GM23338 (cell line): ENCODE measurements around the gene STARD13. TPM values are rescaled to one million over a fixed set of nuclear protein-coding genes. Genes with fewer than 3 reads are reported as not detected.

Source experiments
- ATAC-seq: fragments of 200-7000 bp; cut with Tn5 transposase; 3 replicates; pipeline ENCODE4 v1.9.1; 2020
- DNase-seq: peaks from one replicate; pipeline ENCODE4 v3.0.0-alpha.2; 2015; ENCODE audit warnings: low spot score
- H2AFZ ChIP-seq: fragments of 200-600 bp; sonication (generic); 2 replicates; pipeline ENCODE4 v1.8.0; 2016; ENCODE audit warnings: antibody characterized with exemption, mild to moderate bottlenecking, moderate library complexity
- H3F3A ChIP-seq: fragments of 200-600 bp; sonication (generic); replicated peaks from 2 replicates; pipeline ENCODE4 v1.8.0; 2017; ENCODE audit warnings: antibody characterized with exemption, mixed run types, low read depth
- H3K27ac ChIP-seq: fragments of 200-600 bp; sonication (generic); 2 replicates; pipeline ENCODE4 v1.6.1; 2016; ENCODE audit warnings: low read depth
- H3K27me3 ChIP-seq: fragments of 200-600 bp; sonication (generic); 2 replicates; pipeline ENCODE4 v1.8.0; 2016; ENCODE audit warnings: mild to moderate bottlenecking, mixed run types, moderate library complexity; ENCODE audit not compliant: insufficient read depth
- H3K36me3 ChIP-seq: fragments of 200-600 bp; sonication (generic); 2 replicates; pipeline ENCODE4 v1.8.0; 2016; ENCODE audit warnings: mild to moderate bottlenecking; ENCODE audit not compliant: insufficient read depth
- H3K4me1 ChIP-seq: fragments of 200-600 bp; sonication (generic); 2 replicates; pipeline ENCODE4 v1.8.0; 2016; ENCODE audit warnings: mild to moderate bottlenecking, moderate library complexity; ENCODE audit not compliant: insufficient read depth
- H3K4me2 ChIP-seq: fragments of 200-600 bp; sonication (generic); 2 replicates; pipeline ENCODE4 v1.7.1; 2017; ENCODE audit warnings: mixed run types
- H3K4me3 ChIP-seq: fragments of 200-600 bp; sonication (generic); 2 replicates; pipeline ENCODE4 v1.6.1; 2016; ENCODE audit warnings: mixed run types
- H3K79me2 ChIP-seq: fragments of 200-600 bp; sonication (generic); replicated peaks from 2 replicates; pipeline ENCODE4 v1.8.0; 2017; ENCODE audit warnings: mild to moderate bottlenecking; ENCODE audit not compliant: insufficient read depth
- H3K9me2 ChIP-seq: fragments of 200-600 bp; sonication (generic); 2 replicates; pipeline ENCODE4 v1.8.0; 2017; ENCODE audit not compliant: insufficient read depth
- H4K20me1 ChIP-seq: fragments of 200-600 bp; sonication (generic); replicated peaks from 2 replicates; pipeline ENCODE4 v1.8.0; 2017; ENCODE audit warnings: mild to moderate bottlenecking; ENCODE audit not compliant: insufficient read depth
- H3K27ac Mint-ChIP-seq: 2 replicates; pipeline ENCODE4 v1.8.0; 2020; ENCODE audit warnings: inconsistent platforms, mild to moderate bottlenecking, moderate library complexity, mixed read lengths
- H3K27me3 Mint-ChIP-seq: 3 replicates; pipeline ENCODE4 v1.8.0; 2022; ENCODE audit warnings: low read depth, mild to moderate bottlenecking, moderate library complexity, mixed read lengths, inconsistent platforms; ENCODE audit not compliant: insufficient read depth, poor library complexity
- H3K36me3 Mint-ChIP-seq: 3 replicates; pipeline ENCODE4 v1.8.0; 2021; ENCODE audit warnings: low read depth, mild to moderate bottlenecking, inconsistent platforms, moderate library complexity, mixed read lengths
- H3K4me1 Mint-ChIP-seq: 3 replicates; pipeline ENCODE4 v1.8.0; 2020; ENCODE audit warnings: mild to moderate bottlenecking, inconsistent platforms, mixed read lengths
- H3K4me3 Mint-ChIP-seq: 3 replicates; pipeline ENCODE4 v1.8.0; 2021; ENCODE audit warnings: moderate library complexity, mild to moderate bottlenecking, inconsistent platforms, mixed read lengths
- H3K9me3 Mint-ChIP-seq: 3 replicates; pipeline ENCODE4 v1.8.0; 2020; ENCODE audit warnings: moderate library complexity, mild to moderate bottlenecking, inconsistent platforms, mixed read lengths
- CREB1 ChIP-seq: fragments of 250-450 bp; sonication (Bioruptor Pico); IDR thresholded peaks from 2 replicates; pipeline ENCODE4 v1.5.0; 2020; ENCODE audit warnings: low read depth, mild to moderate bottlenecking, moderate library complexity
- CTCF ChIP-seq, 2 experiments: fragments of 200-600 bp in 1 of 2; sonication (generic) in 1 of 2; conservative IDR thresholded peaks; 2 replicates each; pipeline versions ENCODE4 v1.5.1 to v1.6.1; 2016 to 2017; ENCODE audit warnings: antibody characterized with exemption in 2 of 2, low read depth in 2 of 2, mild to moderate bottlenecking in 2 of 2, moderate library complexity in 1 of 2
- EZH2phosphoT487 ChIP-seq: fragments of 200-600 bp; sonication (generic); IDR thresholded peaks from one replicate; pipeline ENCODE4 v1.8.1; 2018; ENCODE audit warnings: antibody characterized with exemption; ENCODE audit not compliant: unreplicated experiment
- POLR2AphosphoS5 ChIP-seq: IDR thresholded peaks from 2 replicates; pipeline ENCODE4 v1.6.1; 2016; ENCODE audit warnings: antibody characterized with exemption, low read depth
- REST ChIP-seq: IDR thresholded peaks from one replicate; pipeline ENCODE4 v1.6.1; 2018; ENCODE audit warnings: antibody characterized with exemption; ENCODE audit not compliant: unreplicated experiment
- ZNF114 ChIP-seq: fragments of 250-450 bp; sonication (Bioruptor Pico); IDR thresholded peaks from 2 replicates; pipeline ENCODE4 v1.5.0; 2020; ENCODE audit warnings: mild to moderate bottlenecking, moderate library complexity
- ZNF462 ChIP-seq: fragments of 250-450 bp; sonication (Bioruptor Pico); IDR thresholded peaks from 2 replicates; pipeline ENCODE4 v1.5.0; 2020; ENCODE audit warnings: mild to moderate bottlenecking, moderate library complexity
- polyA plus RNA-seq: library from polyadenylated mRNA; unstranded; fragments of >200 nt; fragmentation: Nextera tagmentation; extraction: Ambion mirVana; gene quantifications from 2 replicates; pipeline ENCODE4 v1.2.1, GENCODE V29; 2016
- total RNA-seq: library from RNA; depleted of rRNA; stranded (reverse); fragments of >200 nt; shearing (Covaris generic); gene quantifications from 2 replicates; pipeline ENCODE4 v1.2.3, GENCODE V29; 2014

The STARD13 gene
- total and polyA plus RNA-seq, 2 experiments from 2014 or later: 3.2 to 5.2 TPM

GRCh38 chr13:33158271-33158670, 127.3 kb downstream of the STARD13 start (continued):
- no peak for TF ChIP-seq ZNF462 (CRISPR knock-in tag)
- TF ChIP-seq ZNF114 (CRISPR knock-in tag): no peak
- no peak for TF ChIP-seq EZH2phosphoT487
- no peak for TF ChIP-seq CTCF (conservative IDR thresholded peaks at IDR 0.05; ENCODE audit: low read depth in 2 of 2)

GRCh38 chr13:33154911-33155310, 130.6 kb downstream of the STARD13 start:
- Histone ChIP-seq H3K9me2 (no peaks in the 10 kb centered on the region), H3K36me3 (no peaks in the 10 kb centered on the region), H3K27me3 (no peaks in the 10 kb centered on the region), H3K27ac (no peak overlapping the region), H4K20me1 (no peaks in the 10 kb centered on the region; the same call in 1 of the 2 replicates), H3K79me2 (no peaks in the 10 kb centered on the region), H2AFZ (no peak overlapping the region), H3F3A (no peaks in the 10 kb centered on the region), H3K4me3 (no peak overlapping the region), H3K4me2 (no peak overlapping the region), H3K4me1 (no peaks in the 10 kb centered on the region)
- Mint-ChIP-seq H3K4me3 (no peak overlapping the region), H3K36me3 (no peaks in the 10 kb centered on the region), H3K27me3 (peaks cover 2% of the 10 kb centered on the region), H3K27ac (no peak overlapping the region; the same call in 1 of the 2 replicates), H3K4me1 (peaks cover 6% of the 10 kb centered on the region; the same call in 2 of the 3 replicates), H3K9me3 (no peaks in the 10 kb centered on the region)
- no peak for ATAC-seq
- DNase-seq: no peak
- TF ChIP-seq POLR2AphosphoS5 (no peak), REST (no peak), CREB1 (CRISPR knock-in tag) (no peak), CTCF (conservative IDR thresholded peaks at IDR 0.05; ENCODE audit: low read depth in 2 of 2) (no peak)
